VCaP (cell line): ENCODE results near the gene SLC39A9.

Source experiments
- H3K27ac ChIP-seq: fragments of 450-650 bp; 2 replicates; pipeline ENCODE4 v1.5.1; 2017
- CTCF ChIP-seq: fragments of 450-650 bp; conservative IDR thresholded peaks from 2 replicates; pipeline ENCODE4 v1.5.1; 2017; ENCODE audit warnings: mild to moderate bottlenecking, moderate library complexity

SLC39A9 gene

DNA sequence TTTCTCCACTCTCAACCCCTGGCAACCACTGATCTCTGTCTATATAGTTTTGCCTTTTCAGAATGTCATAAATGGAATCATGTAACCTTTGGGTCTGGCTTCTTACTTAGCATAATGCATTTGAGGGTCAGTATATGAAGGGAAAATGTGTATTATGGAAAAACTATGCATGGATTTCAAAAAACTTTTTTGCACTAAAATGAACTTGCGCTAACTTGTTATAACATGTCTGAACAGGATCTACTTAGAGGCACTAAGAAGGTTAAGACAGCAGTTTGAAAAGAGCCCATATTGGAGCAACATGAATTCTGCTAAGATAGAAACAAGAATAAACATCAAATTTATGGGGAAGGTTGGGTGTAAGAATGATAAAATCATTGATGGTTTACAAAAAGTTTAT, 29.1 kb downstream of the SLC39A9 start:
- no peak overlapping the region for H3K27ac ChIP-seq
- TF ChIP-seq CTCF: no peak

DNA sequence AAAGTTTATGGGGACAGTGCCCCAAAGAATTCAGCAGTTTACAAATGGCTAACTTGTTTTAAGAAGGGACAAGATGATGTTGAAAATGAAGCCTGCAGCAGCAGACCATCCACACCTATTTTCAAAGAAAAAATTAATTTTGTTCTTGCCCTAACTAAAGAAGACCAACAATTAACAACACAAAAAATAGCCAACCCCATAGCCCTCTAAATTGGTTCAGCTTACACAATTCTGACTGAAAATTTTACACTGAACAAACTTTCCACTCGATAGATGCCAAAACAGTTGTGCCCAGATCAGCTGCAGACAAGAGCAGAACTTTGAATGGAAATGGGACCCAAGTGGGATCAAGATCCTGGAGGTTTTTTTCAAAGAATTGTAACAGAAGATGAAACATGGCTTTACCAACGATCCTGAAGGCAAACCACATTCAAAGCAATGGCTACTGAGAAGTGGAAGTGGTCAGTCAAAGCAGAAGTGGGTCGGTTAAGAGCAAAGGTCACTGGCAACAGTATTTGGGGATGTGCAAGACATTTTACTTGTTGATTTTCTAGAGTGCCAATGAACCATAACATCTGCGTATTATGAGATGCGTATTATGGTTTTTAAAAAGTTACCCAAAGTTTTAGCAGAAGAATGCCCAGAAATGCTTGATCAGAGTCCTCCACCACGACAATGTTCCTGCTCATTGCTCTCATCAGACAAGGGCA, 30.0 kb downstream of the SLC39A9 start:
- TF ChIP-seq CTCF: no peak
- H3K27ac ChIP-seq: no peak overlapping the region

DNA sequence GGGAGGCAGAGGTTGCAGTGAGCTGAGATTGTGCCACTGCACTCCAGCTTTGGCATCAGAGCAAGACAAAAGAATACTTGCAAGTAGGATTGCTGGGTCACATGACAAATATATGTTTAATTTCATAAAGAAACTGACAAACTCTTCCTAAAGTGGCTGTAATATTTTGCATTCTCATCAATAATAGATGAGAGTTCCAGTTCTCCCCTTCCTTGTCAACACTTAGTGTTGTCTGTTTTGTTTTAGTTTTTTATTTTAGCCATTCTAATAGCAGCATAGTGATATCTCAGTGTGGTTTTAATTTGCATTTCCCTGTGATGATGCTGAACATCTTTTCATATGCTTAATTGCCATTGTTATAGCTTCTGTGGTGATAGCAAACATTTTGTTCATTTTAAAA, 31.2 kb downstream of the SLC39A9 start:
- H3K27ac ChIP-seq: no peak overlapping the region
- TF ChIP-seq CTCF: no peak

GRCh38 chr14:69430306-69430939, 31.9 kb downstream of the SLC39A9 start:
- no peak overlapping the region; the same call in 1 of the 2 replicates for H3K27ac ChIP-seq

DNA sequence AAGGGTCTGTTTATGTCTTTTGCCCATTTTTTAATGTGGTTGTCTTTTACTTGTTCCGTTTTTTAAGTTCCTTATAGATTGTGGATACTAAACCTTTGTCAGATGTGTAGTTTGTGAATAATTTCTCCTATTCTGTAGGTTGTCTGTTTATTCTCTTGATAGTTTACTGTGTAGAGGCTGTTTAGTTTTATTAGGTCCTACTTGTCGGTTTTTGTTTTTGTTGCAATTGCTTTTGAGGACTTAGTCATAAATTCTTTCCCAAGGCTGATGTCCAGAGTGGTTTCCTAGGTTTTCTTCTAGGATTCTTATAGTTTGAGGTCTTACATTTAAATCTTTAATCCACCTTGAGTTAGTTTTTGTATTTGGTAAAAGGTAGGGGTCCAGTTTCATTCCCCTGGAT, 33.9 kb downstream of the SLC39A9 start:
- TF ChIP-seq CTCF: no peak
- H3K27ac ChIP-seq: no peak overlapping the region

More at GRCh38 chr14:69430306-69430939, 31.9 kb downstream of the SLC39A9 start:
- no peak for TF ChIP-seq CTCF

DNA sequence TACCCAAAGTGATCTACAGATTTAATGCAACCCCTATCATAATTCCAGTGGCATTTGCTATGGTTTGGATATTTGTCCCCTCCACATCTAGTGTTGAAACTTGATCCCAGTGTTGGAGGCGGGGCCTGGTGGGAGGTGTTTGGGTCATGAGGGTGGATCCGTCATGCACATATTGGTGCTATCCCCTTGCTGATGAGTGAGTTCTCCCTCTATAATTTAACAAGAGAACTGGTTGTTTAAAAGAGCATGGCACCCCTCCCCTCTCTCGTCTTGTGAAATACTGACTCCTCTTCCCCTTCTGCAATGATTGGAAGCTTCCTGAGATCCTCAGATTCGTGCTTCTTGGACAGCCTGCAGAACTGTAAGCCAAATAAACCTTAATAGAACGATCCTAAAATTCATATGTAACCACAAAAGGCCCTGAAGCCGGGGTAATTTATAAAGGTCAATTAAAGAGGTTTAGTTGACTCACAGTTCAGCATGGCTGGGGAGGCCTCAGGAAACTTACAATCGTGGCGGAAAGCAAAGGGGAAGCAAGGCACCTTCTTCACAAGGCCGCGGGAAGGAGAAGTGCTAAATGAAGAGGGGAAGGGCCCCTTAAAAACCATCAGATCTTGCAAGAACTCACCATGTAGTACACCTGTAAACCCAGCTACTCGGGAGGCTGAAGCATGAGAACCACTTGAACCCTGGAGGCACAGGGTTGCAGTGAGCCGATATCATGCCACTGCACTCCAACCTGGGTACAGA, 41.2 kb downstream of the SLC39A9 start:
- no peak for TF ChIP-seq CTCF
- no peak overlapping the region for H3K27ac ChIP-seq

- H3K27ac ChIP-seq: no peak overlapping the region
Observed at GRCh38 chr14:69441948-69442347, 43.5 kb downstream of the SLC39A9 start.

More at GRCh38 chr14:69441948-69442347, 43.5 kb downstream of the SLC39A9 start:
- TF ChIP-seq CTCF: no peak
